Measurements from ENCODE around the gene UBQLN1. TPM values are rescaled to one million over a fixed set of nuclear protein-coding genes. Genes with fewer than 3 reads are reported as not detected.
A peak's percentile ranks its signal among the peaks of the same experiment; 100 is the strongest.

Gene UBQLN1
- total RNA-seq (2022), result 146 and 169 TPM in 2 replicates
- percentile 94 among the genes with signal in this experiment for Bru-seq, nascent RNA
- percentile 96 among the genes with signal in this experiment for BruChase-seq, experiment 1, labeled RNA remaining after a 6-hour chase
- BruChase-seq, experiment 2, labeled RNA remaining after a 2-hour chase, result percentile 94 among the genes with signal in this experiment
- long read RNA-seq, full-length matches to known transcripts, result 245 of 284 reads
- long read RNA-seq, partial matches to known transcripts, result 4 of 284 reads
- long read RNA-seq, other reads (novel, unspliced or antisense), result 35 of 284 reads

DNA sequence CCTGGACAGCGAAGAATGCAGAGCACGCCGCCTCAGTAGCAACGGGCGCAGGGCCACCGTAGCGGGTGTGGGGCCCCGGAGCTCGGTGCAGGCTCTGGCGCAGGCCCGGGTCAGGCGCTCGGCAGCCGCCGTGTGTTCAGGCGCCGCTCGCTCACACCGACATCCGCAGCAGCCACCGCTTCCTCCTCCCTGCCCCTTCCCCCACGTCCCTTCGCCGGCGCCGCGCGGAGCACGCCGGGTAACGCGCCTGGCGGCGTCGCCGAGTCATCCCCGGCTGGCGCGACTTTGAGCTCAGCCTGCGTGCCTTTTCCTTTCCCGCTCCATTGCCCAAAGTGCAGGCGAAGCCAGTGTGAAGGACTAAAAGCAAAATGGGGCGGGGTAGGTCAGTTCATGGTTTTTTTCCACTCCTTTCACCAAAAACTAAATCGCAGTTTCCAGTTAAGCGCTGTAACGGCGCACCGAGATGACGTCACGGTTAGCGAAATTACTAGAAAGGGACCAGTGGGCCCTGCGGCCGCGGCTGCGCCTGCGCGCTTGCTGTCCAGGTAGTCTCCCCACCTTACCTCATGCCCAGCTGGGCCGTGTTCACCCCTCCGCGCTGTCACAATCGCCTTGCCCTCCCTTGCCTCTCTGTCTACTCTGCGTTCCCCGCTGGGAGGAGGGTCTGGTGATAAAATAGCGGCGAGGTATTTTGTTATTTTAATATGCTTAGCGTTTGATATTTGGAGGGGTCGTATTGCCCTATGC lies at the start of gene UBQLN1:
UBQLN1 (minus strand) TSS at position 191 of the 747 bp plus-strand sequence. CDS start 279 bp downstream, outside the sequence.
- H3K9me3 Mint-ChIP-seq (ENCODE audit: unreplicated experiment), result no peaks in the 10 kb centered on the region
- intact Hi-C loops (cut with micrococcal nuclease), result loop anchor here (5.0 kb wide), 1 partner anchor 86 kb away; the partner anchor contains the start of gene IDNK
- H3K36me3 Mint-ChIP-seq (ENCODE audit: insufficient read depth, unreplicated experiment), result peaks cover 5% of the 10 kb centered on the region
- peak; percentile 93 for DNase-seq (ENCODE audit: unreplicated experiment)
- CTCF ChIA-PET, result interaction anchor here (0.6 to 2.1 kb wide), 7 partner anchors 12 to 488 kb away, joined by 3 to 10 read pairs (median 3); partner anchors contain the start of gene IDNK
- H3K27ac Mint-ChIP-seq (ENCODE audit: low read depth, unreplicated experiment), result peak within 1 kb of the TSS; percentile 99
- POLR2A ChIA-PET, result interaction anchor here (0.6 to 3.3 kb wide), 38 partner anchors 7 to 1880 kb away, joined by 3 to 22 read pairs (median 4); partner anchors contain the start of genes HNRNPK, IDNK, KIF27 and RMI1
- TF ChIP-seq, protein P1, sequence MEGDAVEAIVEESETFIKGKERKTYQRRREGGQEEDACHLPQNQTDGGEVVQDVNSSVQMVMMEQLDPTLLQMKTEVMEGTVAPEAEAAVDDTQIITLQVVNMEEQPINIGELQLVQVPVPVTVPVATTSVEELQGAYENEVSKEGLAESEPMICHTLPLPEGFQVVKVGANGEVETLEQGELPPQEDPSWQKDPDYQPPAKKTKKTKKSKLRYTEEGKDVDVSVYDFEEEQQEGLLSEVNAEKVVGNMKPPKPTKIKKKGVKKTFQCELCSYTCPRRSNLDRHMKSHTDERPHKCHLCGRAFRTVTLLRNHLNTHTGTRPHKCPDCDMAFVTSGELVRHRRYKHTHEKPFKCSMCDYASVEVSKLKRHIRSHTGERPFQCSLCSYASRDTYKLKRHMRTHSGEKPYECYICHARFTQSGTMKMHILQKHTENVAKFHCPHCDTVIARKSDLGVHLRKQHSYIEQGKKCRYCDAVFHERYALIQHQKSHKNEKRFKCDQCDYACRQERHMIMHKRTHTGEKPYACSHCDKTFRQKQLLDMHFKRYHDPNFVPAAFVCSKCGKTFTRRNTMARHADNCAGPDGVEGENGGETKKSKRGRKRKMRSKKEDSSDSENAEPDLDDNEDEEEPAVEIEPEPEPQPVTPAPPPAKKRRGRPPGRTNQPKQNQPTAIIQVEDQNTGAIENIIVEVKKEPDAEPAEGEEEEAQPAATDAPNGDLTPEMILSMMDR (IDR thresholded peaks at IDR 0.05; ENCODE audit: unreplicated experiment), result no peak
- BruUV-seq (replicated peaks), result no TSS peak
- no peaks in the 10 kb centered on the region for H3K27me3 Mint-ChIP-seq (ENCODE audit: insufficient read depth, unreplicated experiment)
- peak within 1 kb of the TSS; percentile 99 for H3K4me3 Mint-ChIP-seq (ENCODE audit: unreplicated experiment)
- peaks cover 17% of the 10 kb centered on the region for H3K4me1 Mint-ChIP-seq (ENCODE audit: insufficient read depth, unreplicated experiment)

DNA sequence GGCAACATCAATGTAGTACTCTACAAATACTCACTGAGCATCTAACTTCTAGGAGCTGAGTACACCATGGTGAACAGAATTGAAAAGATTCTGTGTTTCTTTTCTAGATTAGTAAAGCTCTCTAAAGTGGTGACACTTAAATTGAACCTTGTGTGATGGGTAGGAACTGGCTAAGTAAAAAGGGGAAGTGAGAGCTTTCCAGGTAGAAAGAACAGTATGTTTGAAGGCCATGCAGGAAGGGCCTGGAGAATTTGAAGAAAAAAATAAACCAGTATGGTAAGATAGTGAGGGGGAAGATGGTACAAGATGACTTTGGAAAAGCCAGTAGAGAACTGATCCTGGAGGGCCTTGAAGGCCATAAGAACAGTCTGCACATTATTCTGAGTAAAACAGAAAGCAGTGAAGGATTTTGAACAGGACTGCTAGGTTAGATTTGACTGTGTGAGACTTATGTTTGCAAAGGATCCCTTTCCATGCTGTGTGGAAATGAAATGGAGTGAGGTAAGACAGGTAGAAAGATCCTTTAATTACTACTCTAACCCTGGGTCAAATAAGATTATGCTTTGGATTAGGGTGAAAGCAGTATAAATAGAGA lies 46.7 kb upstream of the UBQLN1 start:
- no peak overlapping the region for H3K27ac Mint-ChIP-seq (ENCODE audit: low read depth, unreplicated experiment)
- H3K4me3 Mint-ChIP-seq (ENCODE audit: unreplicated experiment), result no peak overlapping the region
- ChIA-PET POLR2A (no interaction called here), CTCF (no interaction called here)
- H3K27me3 Mint-ChIP-seq (ENCODE audit: insufficient read depth, unreplicated experiment), result no peaks in the 10 kb centered on the region
- intact Hi-C loops (cut with micrococcal nuclease), result no loop called here
- BruUV-seq (replicated peaks), result no TSS peak
- no peak for DNase-seq (ENCODE audit: unreplicated experiment)
- no peaks in the 10 kb centered on the region for H3K9me3 Mint-ChIP-seq (ENCODE audit: unreplicated experiment)
- no peaks in the 10 kb centered on the region for H3K36me3 Mint-ChIP-seq (ENCODE audit: insufficient read depth, unreplicated experiment)
- TF ChIP-seq, protein P1 (IDR thresholded peaks at IDR 0.05; ENCODE audit: unreplicated experiment), result no peak
- no peaks in the 10 kb centered on the region for H3K4me1 Mint-ChIP-seq (ENCODE audit: insufficient read depth, unreplicated experiment)

DNA sequence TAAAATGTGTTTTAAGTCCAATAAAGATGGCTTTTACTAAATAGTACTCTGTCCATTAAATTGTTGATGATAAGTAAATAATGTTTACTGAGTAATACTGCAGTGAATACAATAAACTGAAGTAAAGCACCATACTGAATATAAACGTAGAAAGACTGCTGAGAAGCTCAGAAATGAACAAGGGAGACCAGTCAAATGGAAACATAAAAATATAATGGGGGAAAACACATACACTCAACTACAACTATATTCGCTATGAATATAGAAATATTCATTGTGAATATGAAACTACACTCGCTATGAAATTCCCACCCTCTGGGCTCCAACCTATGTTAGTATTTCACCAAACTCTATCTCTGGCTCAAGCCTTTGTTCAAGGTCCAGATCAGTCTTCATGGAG lies 41.9 kb upstream of the UBQLN1 start:
- TF ChIP-seq, protein P1 (IDR thresholded peaks at IDR 0.05; ENCODE audit: unreplicated experiment), result no peak
- DNase-seq (ENCODE audit: unreplicated experiment), result no peak
- BruUV-seq (replicated peaks), result no TSS peak
- CTCF ChIA-PET, result no interaction called here
- H3K4me1 Mint-ChIP-seq (ENCODE audit: insufficient read depth, unreplicated experiment), result no peaks in the 10 kb centered on the region
- H3K27me3 Mint-ChIP-seq (ENCODE audit: insufficient read depth, unreplicated experiment), result no peaks in the 10 kb centered on the region
- no peak overlapping the region for H3K4me3 Mint-ChIP-seq (ENCODE audit: unreplicated experiment)
- H3K9me3 Mint-ChIP-seq (ENCODE audit: unreplicated experiment), result no peaks in the 10 kb centered on the region
- POLR2A ChIA-PET, result no interaction called here
- intact Hi-C loops (cut with micrococcal nuclease), result no loop called here
- H3K27ac Mint-ChIP-seq (ENCODE audit: low read depth, unreplicated experiment), result no peak overlapping the region
- no peaks in the 10 kb centered on the region for H3K36me3 Mint-ChIP-seq (ENCODE audit: insufficient read depth, unreplicated experiment)

DNA sequence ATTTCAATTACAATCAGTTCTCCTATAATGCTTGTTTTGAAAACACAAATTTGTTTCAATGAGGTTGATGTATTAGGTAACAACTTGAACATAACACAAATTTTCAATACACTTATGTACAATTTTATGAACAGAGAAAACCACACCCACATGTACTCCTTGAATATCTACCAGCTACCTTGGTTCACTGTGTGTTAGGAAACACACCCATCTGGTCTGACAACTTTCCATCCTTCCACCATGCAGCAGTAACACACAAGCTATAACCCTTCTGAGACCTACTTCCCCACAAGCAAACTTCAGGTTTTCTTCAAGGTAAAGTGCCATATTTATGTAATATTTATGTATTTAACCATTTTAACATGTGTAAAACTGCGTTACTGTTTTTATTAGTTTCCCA lies 36.4 kb upstream of the UBQLN1 start:
- Mint-ChIP-seq H3K27me3 (ENCODE audit: insufficient read depth, unreplicated experiment) (no peaks in the 10 kb centered on the region), H3K4me3 (ENCODE audit: unreplicated experiment) (no peak overlapping the region), H3K36me3 (ENCODE audit: insufficient read depth, unreplicated experiment) (no peaks in the 10 kb centered on the region), H3K9me3 (ENCODE audit: unreplicated experiment) (no peaks in the 10 kb centered on the region), H3K27ac (ENCODE audit: low read depth, unreplicated experiment) (no peak overlapping the region), H3K4me1 (ENCODE audit: insufficient read depth, unreplicated experiment) (no peaks in the 10 kb centered on the region)
- DNase-seq (ENCODE audit: unreplicated experiment), result no peak
- no TSS peak for BruUV-seq (replicated peaks)
- intact Hi-C loops (cut with micrococcal nuclease), result no loop called here
- ChIA-PET POLR2A (interaction anchor here (1.2 kb wide), 1 partner anchor 37 kb away, joined by 3 read pairs; the partner anchor contains the start of gene UBQLN1), CTCF (interaction anchor here (0.5 to 0.9 kb wide), 2 partner anchors 149 to 409 kb away, joined by 3 read pairs; no protein-coding TSS in a partner anchor)
- TF ChIP-seq, protein P1 (IDR thresholded peaks at IDR 0.05; ENCODE audit: unreplicated experiment), result no peak

All from MCF 10A (cell line).